HG03575 (cell line): ENCODE data around the gene CASR.
"Not testable (repeated sequence)": the region's sequence is repeated elsewhere in the genome, so short reads cannot be mapped to it uniquely, and the experiment has no call there.

Experiments used
- ATAC-seq: cut with Tn5 transposase; IDR thresholded peaks from one replicate; pipeline ENCODE4 v1.9.1; 2021; ENCODE audit not compliant: unreplicated experiment, insufficient number of reproducible peaks, low FRiP score; ENCODE audit errors: extremely low read depth

The CASR gene

GRCh38 chr3:122183521-122183892 is at the start of gene CASR:
TSS of gene CASR (plus strand) at chr3:122183668. CDS start at chr3:122254190, 70,522 bp downstream.
- ATAC-seq = no peak

GRCh38 chr3:122146466-122146865 is 37.0 kb upstream of the CASR start:
- ATAC-seq = no peak

- no peak for ATAC-seq
Measured at GRCh38 chr3:122148941-122149627, 34.4 kb upstream of the CASR start.

GRCh38 chr3:122151480-122151879 is 32.0 kb upstream of the CASR start:
- ATAC-seq = no peak

GRCh38 chr3:122164983-122165382 is 18.5 kb upstream of the CASR start:
- not testable (repeated sequence) for ATAC-seq

GRCh38 chr3:122167630-122168029 is 15.8 kb upstream of the CASR start:
- no peak for ATAC-seq

- ATAC-seq = no peak
Measured at GRCh38 chr3:122168044-122168443, 15.4 kb upstream of the CASR start.

- no peak for ATAC-seq
Measured at GRCh38 chr3:122169911-122170310, 13.6 kb upstream of the CASR start.

GRCh38 chr3:122171361-122171760 is 12.1 kb upstream of the CASR start:
- not testable (repeated sequence) for ATAC-seq

- ATAC-seq = no peak
Measured at GRCh38 chr3:122178711-122179110, 4.8 kb upstream of the CASR start.

GRCh38 chr3:122183893-122184590 is 574 bp downstream of the CASR start:
- no peak for ATAC-seq

GRCh38 chr3:122184591-122184929 is 1.1 kb downstream of the CASR start:
- no peak for ATAC-seq

- ATAC-seq = no peak
Measured at GRCh38 chr3:122186372-122186771, 2.9 kb downstream of the CASR start.

GRCh38 chr3:122188737-122189136 is 5.3 kb downstream of the CASR start:
- no peak for ATAC-seq

GRCh38 chr3:122189357-122189756 is 5.9 kb downstream of the CASR start:
- ATAC-seq = no peak

GRCh38 chr3:122190525-122190924 is 7.1 kb downstream of the CASR start:
- ATAC-seq = no peak

- no peak for ATAC-seq
Measured at GRCh38 chr3:122198966-122199365, 15.5 kb downstream of the CASR start.

GRCh38 chr3:122199552-122199951 is 16.1 kb downstream of the CASR start:
- ATAC-seq = no peak

- ATAC-seq = no peak
Measured at GRCh38 chr3:122200661-122201060, 17.2 kb downstream of the CASR start.

GRCh38 chr3:122201476-122201875 is 18.0 kb downstream of the CASR start:
- ATAC-seq = not testable (repeated sequence)

GRCh38 chr3:122208579-122208978 is 25.1 kb downstream of the CASR start:
- ATAC-seq = no peak
